Breast epithelium (tissue), 3 donors: ENCODE results near the gene ZNF653.

Source experiments
- POLR2AphosphoS5 ChIP-seq, 3 donors: sonication (generic); formaldehyde crosslinking; IDR thresholded peaks; one replicate each; pipeline ENCODE4 v1.6.1; 2017; ENCODE audit warnings: antibody characterized with exemption in 3 of 3
- TF ChIP-seq, protein P1 (sequence below), 3 donors: fragments of 450-650 bp; IDR thresholded peaks; one replicate each; pipeline ENCODE4 v1.5.1; 2016 to 2017; ENCODE audit warnings: antibody characterized with exemption in 3 of 3, mild to moderate bottlenecking in 3 of 3, moderate library complexity in 3 of 3

DNA sequence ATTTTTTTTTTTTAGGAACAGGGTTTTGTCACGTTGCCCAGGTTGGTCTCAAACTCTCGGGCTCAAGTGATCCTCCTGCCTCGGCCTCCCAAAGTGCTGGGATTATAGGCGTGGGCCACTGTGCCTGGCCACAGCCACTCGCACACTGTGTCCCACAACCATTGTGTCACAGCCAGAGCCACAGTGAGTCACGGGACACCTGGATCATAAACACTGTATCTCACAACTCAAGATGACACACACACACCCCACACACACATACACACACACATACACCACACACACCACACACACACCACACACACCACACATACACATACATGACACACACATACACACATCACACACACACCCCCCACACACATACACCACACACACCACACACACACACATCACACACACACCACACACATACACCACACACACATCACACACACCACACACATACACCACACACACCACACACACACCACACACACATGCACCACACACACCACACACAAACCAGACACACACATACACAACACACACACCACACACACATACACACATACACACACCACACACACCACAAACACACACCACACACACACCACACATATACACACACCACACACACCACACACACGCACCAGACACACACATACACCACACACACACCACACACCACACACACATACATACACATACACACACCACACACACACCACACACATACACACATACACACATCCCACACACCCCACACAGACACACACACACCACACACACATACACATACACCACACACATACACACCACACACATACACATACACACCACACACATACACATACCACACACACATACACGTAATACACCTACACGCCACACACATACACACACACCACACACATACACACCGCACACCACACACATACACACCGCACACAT lies 41.0 kb downstream of the ZNF653 start:
- TF ChIP-seq, protein P1, sequence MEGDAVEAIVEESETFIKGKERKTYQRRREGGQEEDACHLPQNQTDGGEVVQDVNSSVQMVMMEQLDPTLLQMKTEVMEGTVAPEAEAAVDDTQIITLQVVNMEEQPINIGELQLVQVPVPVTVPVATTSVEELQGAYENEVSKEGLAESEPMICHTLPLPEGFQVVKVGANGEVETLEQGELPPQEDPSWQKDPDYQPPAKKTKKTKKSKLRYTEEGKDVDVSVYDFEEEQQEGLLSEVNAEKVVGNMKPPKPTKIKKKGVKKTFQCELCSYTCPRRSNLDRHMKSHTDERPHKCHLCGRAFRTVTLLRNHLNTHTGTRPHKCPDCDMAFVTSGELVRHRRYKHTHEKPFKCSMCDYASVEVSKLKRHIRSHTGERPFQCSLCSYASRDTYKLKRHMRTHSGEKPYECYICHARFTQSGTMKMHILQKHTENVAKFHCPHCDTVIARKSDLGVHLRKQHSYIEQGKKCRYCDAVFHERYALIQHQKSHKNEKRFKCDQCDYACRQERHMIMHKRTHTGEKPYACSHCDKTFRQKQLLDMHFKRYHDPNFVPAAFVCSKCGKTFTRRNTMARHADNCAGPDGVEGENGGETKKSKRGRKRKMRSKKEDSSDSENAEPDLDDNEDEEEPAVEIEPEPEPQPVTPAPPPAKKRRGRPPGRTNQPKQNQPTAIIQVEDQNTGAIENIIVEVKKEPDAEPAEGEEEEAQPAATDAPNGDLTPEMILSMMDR (IDR thresholded peaks at IDR 0.05), result no peak
- no peak for TF ChIP-seq POLR2AphosphoS5 (IDR thresholded peaks at IDR 0.05)
